AG08396 (cell line): ENCODE measurements around the gene SIN3A.
A peak's percentile ranks its signal among the peaks of the same experiment; 100 is the strongest.

ENCODE experiments used
- DNase-seq: peaks from one replicate; pipeline ENCODE4 v3.0.0; 2012; ENCODE audit warnings: low spot score, mixed read lengths

Gene SIN3A

DNA sequence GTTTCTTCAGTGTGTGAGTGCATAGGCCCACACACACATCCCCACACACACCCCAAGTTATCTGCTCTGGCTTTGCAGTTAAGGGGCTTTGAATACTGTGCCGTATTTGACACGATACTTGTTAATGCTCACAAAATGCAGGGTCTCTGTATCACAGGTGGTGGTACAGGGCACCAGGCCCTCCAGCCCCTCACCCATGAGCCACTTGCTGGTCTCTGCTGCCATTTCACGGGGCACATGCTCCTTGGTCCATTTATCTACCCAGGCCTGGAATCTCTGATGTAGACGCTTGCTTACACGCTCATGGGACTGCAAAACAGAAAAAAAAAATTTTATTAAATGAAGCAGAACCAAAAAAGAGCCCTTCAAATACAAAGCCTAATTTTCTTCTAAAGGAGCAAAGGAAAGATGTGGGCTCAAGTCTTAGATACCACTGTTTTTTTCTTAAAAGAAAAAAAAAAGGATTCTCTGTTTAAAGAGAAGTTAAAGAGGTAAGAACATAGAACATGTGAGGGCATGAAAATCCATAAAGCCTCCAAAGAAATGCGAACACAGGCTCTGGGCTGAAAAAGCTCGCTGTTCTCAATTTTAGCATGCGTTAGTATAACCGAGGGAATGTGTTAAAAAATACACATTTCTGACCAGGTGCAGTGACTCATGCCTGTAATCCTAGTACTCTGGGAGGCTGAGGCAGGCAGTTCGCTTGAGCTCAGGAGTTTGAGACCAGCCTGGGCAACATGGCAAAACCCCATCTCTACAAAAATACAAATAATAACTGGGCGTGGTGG, 79.4 kb downstream of the SIN3A start:
- DNase-seq: no peak

DNA sequence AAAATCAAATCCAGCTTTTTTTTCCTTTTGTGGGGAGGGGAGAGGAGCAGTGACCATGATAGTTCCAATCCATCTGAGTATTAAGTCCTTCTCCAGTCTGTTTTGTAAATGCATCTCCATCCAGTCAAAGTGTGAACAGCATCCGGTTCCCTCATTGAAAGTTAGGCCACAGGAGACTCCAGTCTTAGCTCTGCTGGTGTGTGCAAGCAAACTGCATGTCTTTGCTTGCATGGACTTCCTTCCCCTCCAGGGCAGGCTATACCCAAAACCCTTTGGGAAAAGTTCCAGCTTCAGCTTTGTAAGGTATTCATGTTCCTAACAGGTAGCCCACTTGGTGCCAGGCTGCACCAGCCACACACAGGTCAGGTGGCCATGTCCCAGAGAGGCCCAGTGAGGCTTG, 80.0 kb downstream of the SIN3A start:
- DNase-seq: no peak

DNA sequence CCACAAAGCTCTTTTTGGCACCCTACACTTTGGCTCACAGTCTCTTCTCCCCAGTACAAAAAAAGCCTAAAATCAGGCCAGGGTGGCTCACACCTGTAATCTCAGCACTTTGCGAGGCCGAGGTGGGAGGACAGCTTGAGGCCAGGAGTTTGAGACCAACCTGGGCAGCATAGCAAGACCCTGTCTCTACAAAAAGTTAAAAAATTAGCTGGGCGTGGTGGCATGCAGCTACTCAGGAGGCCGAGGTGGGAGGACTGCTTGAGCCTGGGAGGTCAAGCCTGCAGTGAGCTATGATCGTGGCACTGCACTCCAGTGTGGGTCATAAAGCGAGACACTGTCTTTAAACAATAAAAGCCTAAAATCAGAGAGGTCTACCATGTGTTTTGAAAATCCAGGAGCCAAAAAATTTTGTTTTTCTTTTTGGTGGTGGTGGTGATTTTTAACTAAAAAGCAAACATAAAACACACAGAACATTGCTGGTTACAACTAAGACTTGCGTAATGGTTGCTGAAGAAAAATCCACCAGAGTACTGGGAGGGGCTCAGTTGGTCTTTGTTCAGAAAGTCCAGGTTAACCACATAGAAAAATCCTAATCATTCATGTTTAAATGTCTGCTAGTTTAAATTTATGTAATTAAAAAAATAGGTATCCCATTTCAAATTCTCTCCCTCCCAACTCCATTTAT, 81.5 kb downstream of the SIN3A start:
- no peak for DNase-seq

DNA sequence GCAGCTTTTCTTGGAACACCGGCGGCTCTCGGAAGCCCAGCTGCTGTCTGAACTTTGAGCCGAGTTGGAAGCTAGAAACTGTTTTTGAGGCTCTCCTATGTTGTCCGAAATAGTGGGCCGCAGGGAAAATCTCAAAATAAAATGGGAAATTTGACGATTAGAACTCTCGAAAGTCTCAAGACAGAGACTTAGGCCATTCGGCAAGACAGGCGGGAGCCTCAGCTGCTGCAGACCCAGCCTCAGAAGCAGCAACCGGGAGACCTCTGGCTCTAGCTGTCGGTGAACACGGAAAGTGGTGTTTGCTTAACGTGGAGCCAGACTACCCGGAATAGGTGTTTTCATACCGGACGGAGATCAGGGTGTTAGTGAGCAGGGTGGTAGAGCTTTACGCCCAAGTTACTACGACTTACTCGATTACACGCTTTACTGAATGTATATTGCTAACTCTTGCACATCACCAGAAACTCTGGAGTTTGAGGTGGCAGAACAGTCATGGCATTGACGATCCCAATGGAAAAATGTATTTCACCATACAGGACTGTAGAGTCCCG, 82.7 kb downstream of the SIN3A start:
- peak; percentile 21 for DNase-seq

DNA sequence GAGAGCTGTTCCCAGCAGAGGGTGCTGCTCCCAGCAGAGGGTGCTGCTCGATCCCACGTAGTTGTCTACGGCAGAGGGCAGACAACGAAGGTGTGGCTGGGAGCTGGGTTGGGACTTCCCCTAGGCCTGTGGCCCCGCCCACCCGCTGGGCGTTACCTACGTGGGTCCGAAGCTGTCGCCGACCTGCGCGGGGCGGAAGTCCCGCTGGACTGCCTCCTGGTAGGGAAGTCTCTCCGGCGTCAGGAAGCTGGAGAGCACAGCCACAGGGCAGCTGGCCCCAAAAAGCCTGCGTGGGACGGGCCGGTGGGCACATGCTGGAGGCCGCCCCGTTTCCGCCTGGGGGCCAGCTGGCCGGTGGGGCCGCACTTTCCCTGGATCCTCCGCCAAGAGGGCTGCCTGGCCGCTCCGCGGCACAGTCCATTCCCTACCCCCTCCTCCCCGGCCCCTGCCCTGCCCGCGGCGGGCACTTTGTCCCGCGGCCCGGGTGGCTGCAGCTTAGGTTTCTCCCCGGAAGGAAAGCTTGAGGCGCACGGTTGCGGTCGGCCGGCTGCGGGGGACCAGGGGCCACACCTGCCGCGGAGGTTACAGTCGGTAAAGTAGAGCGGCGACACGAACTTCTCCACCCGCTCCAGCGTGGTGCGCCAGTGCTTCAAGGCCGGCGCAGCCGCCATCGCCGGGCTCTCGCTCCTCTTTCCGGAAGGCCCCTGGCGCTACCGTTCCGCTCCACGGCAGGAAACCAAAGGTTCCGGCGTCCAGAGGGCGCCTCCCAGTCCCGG, 83.4 kb downstream of the SIN3A start, which contains the start of gene MAN2C1:
Gene MAN2C1 (minus strand): TSS at position 695 of the 776 bp plus-strand sequence. CDS start 24 bp downstream, at position 671.
- DNase-seq: peak; percentile 94

DNA sequence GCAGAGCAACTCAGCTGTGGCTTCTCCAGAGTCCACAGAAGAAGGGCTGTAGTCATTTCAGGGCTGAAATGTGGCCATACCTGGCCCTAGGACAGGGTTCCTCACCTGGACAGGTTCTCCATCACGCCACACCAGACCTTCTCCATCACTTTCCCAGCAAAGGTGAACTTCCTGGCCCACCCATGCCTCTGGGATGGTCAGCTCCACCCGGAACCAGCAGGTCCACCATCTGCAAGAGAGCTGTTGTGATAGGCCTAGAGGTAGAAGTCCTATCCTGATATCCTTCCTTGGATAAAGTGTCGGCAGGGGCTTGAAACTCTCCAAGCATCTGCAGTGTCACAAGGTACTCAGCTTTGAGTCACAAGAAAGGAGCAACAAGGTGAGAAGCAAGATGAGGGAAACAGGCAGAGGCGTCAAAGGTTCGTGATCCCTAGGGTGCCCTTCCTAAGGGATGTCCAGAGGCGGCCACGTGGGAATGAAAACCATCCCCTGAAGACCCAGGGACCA, 84.0 kb downstream of the SIN3A start:
- no peak for DNase-seq

DNA sequence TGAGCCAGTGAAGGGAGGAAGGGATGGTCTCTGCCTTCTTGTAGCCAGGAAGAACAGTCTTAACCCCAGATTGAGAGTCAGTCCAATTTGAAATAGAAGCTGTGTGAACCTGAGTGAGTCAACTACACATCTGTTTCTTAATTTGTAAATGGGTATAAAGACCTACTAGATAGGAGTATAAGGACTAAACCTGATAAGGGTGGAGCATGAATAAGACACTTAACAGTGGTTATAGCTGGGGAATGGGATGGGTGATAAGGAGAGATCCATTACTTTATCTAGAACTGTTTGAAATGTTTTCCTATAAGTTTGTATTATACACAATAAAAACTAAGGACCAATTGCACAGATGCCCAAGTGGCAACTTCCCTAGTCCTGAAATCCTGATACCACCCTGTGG, 84.5 kb downstream of the SIN3A start:
- no peak for DNase-seq

DNA sequence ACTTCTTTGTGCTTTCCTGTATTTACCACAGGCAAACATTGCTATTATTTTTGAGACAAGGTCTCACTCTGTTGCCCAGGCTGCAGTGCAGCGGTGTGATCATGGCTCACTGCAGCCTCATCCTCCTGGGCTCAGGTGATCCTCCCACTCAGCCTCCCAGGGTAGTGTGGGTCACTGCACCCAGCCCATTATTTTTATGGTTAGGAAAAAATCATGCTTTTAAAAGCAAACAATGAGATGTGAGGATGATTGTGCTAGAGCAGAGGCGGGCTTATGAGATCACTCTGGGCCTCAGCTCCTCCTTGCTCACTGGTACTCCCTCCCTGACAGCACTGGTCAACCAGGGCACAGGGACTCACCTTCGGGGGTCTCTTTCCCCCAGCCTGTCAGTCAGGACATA, 85.3 kb downstream of the SIN3A start:
- no peak for DNase-seq

DNA sequence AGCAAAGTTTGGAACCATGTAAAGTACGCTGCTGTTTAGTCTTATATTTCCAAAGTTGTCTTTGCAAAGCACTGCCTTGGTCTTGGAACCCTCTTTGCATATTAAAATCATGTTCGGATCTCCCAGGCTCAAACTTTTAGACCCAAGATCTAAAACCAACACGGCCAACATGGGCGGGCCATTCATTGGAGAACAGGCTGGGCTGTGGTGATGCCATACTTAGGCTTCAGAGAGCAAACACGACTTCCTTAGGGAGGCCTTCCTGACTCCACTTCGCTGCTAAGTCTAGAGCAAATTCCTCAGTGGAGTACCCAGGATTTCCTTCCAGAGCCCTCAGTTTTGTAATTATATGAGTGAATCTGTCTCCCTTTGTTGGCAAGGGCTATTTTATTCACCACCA, 86.6 kb downstream of the SIN3A start:
- DNase-seq: no peak

DNA sequence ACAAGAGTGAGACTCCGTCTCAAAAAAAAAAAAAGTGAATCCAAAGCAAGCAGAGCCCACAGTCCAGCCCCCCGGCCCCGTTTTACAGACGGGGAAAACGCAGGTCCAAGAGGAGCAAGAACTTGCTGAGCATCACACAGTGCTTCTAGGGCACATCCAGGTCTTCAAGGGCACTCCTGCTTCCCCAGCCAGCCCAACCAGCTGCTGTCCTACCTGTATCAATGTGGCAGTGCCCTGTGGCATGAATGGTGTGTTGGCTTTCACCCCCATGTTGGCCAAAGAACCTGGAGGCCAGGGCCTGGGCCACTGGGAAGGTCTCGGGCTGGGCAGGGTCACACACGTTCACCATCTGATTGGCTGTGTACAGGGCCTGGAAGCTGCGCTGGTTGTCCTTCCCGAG, 87.7 kb downstream of the SIN3A start:
- no peak for DNase-seq

DNA sequence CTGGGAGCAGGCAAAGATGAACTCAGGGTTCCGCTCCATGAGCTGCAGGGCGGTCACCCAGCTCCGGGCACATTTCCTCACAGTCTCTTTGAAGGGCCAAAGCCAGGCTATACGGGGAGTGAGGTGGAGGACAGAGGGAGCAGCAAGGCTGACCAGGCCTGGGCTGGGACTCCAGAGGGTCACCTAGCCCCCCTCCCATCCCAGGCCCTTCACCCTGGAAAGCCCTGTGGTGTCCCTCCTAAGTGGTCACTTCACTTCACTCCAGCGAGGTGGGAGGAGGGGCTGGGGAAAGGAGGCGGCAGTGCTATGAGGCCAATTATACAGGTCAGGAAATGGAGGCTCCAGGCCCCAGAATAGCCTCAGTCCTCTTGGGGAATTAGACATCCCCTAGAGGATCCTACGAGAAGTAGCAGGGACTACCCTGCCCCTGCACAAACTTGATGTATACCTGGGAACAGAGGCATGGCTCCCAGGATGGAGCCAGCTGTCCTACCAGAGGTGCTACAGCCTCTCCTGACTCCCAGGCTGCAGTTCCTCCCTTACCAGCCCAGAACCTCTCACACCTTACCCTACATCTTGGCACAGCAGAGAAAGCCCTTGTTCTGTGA, 88.7 kb downstream of the SIN3A start:
- DNase-seq: no peak

DNA sequence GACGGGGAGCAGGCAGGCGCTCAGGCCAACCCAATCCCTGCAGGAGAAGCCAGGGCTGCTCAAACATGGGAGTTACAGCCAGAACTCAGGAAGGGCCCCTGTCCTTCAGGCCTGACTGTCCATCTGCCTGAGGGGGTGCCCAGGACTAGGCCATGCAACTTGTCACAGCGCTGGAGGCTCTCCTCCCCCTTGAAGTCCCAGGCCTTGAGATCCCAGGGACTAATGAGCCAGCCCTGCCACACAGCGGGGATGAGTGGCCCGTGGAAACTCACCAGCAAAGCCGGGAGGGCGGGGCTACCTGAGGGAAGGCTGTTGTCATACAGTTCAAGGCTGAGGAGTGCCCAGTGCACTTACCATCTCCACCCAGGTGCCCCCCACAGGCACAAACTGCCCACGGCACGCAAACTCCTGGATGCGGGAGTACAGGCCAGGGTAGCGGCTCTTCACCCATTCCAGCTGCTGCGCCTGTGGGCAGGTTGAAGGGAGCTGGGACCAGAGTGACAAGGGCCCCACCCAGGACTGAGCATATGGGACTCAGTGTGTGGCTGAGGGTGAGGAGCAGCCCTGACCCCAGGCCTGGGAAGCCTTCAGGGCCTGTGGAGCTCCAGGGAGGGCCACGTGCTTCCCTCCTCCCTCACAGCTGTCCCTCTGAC, 89.4 kb downstream of the SIN3A start:
- no peak for DNase-seq

DNA sequence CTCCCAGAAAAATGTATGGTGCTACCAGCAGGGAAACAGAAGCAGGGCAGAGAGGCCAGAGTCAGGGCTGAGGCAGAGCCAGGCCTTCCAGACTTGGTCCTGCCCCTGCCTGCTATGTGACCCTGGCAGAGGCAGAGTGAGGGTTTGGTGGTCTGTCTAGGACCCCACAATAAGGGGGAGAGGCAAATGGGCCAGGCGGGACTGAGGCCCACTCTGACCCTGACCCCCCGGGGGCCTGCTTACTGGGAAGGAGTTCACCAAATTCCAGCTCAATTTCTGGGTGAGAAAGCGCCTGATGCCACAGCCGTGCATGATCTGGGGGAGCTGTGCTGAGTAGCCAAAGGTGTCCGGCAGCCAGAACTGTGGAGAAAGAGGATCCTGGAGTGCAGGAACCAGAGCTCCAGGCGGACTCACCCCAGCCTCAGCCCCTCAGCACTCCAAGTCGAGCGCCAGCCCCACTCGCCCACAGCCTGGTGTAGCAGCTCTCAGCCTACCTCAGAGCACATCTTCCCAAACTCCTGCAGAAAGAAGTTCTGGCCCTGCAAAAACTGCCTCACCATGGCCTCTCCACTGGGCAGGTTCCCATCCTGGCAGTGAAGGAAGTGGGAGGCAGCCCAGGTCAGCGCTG, 90.0 kb downstream of the SIN3A start:
- no peak for DNase-seq

DNA sequence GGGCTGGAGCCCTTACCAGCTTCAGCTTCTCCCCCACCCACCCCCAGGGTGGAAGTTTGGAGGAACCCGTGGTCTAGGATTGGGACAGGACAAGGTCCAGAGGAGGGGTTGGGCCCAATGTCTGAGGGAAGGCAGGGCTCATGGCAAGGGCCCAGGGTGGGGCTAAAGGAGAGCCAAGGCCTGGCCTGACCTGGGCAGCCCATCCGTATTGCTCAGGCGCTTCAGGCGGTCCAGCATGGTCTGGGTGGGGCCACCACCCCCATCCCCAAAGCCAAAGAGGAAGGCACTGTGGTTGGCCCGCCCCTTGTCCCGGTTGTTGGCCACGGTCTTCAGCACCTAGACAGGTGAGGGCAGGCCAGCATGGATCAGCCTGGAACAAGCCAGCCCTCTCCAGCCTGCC, 90.6 kb downstream of the SIN3A start:
- DNase-seq: no peak

DNA sequence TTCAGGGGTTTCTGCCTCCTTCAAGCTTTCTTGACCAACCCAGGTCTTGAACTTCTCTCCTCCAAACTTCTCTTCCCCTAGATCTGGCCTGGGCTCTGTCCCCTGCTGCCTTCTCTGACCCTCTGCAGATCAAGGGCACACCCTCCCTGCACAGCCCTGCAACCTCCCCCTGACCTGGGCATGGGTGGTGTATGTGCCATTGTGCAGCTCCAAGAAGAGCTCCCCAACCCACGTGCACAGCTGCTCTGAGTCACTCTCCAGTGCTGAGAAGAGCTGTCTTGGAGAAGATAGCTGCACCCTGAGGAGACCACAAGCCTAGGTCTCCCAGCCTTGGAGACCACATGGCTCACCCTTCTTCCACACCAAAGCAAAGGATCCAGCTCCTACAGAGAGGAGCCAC, 91.1 kb downstream of the SIN3A start:
- peak; percentile 9 for DNase-seq

DNA sequence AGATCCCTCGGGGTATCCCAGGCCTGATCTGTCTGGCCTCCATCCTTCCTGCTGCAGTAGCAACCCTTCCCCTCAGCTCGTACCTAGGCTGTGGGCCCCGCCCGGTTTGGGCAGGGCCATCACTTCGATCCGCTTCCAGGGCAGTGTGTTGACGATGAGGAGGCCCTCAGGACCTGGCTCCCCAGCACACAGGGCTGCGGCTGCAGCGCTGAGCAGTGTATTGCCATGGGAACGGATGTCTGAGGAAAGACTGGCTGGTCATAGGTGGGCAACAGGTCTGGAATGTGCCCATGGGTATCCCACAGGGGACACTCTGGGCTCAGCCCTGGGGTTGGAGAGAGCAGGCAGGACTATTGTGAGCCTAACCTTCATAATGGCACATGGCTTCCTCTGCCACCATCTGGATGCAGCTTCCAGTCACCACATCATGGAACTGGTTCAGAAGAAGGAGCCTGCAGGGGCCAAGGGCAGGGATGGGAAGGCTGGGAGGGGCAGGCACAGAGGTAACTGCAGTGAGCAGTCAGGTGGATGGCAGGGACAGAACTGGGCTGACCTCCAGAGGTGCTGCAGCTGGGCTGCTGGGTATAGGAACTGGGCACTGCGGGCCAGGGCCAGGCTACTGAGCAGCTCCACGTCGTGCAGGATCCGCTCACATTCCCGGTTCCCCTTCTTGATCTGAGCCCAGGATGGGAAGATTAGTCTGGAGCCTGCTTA, 91.8 kb downstream of the SIN3A start:
- no peak for DNase-seq

DNA sequence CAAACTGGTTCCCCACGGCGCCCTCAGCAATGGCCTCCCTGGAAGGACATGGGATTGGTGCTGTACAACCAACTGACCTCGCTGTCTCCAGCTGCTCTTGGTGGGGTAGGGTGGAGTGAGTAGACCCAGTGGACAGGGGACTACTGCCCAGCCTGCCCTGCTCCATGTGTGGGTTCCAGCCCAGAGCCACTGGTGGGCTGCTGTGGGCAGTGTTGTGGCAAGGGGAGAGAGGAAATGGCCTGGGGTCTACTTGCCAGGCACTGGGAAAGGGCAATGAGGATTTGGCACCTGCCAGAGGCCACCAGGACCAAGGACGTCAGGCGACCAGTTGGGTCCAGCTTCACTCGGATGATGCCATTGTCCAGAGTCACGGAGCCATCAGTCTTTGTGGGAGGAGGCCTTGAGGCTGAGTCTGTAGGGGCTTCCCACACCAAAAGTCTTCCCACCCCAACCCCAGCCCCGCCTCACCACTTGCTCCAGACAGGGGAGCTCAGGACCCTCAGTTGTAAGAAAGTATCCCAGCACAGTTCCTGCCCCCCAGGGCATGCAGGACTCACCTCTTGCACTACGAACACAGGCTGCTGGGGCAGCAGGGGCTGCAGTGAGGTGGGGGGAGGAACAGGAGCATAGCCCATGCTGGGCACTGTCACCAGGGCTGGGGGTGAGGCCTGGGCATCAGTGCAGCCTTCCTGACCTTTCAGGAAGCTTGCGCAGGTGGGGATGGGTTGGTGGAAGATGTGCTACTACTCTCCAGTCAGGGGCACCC, 92.5 kb downstream of the SIN3A start:
- DNase-seq: no peak

DNA sequence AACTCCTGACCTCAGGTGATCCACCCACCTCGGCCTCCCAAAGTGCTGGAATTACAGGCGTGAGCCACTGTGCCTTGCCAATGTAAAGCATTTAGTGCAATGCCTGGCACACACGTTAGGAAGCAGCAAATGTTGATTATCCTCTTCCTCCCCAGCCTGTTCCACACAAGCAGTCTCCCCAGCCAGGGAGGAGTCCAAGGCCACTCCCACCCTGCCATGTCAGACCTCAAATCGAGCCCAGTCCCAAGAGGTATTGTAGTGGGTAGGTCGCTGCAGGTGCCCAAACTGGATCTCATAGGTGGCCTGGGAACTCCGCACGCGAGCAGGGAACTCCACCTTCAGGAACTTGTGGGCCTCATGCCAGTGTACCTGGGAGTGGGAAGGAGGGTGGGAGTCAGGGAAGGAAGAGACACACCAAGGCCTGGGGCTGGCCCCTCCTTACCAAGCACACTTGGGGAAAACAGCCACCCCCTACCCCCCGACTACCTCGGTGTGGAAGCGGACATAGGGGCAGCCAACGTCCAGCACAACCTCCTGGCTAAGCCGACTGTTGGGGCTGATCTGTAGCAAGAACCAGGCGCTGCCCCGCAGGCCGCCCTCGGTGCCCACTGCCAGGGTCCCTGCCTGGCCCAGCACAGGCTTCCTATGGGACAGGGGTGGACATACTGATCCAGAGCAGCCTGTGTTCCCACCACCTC, 93.4 kb downstream of the SIN3A start:
- no peak for DNase-seq

DNA sequence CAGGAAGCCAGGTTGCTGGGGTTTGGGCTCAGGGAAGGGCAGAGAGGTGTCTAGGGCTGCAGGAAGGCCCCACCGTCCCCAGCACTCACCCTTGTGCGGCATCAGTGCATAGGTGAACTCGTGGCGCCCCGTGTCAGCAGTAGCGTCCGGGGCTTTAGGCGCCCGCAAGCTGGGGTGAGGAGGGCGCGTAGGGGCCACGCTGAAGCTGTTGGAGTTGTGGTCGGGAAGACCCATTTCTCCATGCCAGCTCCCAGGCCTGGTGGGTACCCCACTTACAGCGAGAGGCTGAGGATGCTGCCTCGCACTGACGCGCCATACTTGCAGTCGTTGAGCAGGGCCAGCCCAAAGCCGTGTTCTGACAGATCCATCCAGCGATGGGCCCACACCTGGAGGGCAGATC, 95.0 kb downstream of the SIN3A start:
- no peak for DNase-seq
